ENCODE data around the gene DHRS13.

GRCh38 chr17:28935744-28936460, 33.0 kb upstream of the DHRS13 start:
- TF ChIP-seq, protein P1, sequence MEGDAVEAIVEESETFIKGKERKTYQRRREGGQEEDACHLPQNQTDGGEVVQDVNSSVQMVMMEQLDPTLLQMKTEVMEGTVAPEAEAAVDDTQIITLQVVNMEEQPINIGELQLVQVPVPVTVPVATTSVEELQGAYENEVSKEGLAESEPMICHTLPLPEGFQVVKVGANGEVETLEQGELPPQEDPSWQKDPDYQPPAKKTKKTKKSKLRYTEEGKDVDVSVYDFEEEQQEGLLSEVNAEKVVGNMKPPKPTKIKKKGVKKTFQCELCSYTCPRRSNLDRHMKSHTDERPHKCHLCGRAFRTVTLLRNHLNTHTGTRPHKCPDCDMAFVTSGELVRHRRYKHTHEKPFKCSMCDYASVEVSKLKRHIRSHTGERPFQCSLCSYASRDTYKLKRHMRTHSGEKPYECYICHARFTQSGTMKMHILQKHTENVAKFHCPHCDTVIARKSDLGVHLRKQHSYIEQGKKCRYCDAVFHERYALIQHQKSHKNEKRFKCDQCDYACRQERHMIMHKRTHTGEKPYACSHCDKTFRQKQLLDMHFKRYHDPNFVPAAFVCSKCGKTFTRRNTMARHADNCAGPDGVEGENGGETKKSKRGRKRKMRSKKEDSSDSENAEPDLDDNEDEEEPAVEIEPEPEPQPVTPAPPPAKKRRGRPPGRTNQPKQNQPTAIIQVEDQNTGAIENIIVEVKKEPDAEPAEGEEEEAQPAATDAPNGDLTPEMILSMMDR (conservative IDR thresholded peaks at IDR 0.05): no peak
- TF ChIP-seq ZFX (IDR thresholded peaks at IDR 0.05): no peak

Measured in C4-2B (cell line).